Measurements from ENCODE around the gene XPR1.

XPR1 gene

GRCh38 chr1:180912801-180913565 is 281.2 kb downstream of the XPR1 start, which contains the start of gene KIAA1614:
Gene KIAA1614 (plus strand): TSS chr1:180912897. CDS start chr1:180913244, 347 bp downstream.
- no peak for DNase-seq (ENCODE audit: insufficient read length, low spot score)
- no peak for TF ChIP-seq CTCF (IDR thresholded peaks at IDR 0.05; ENCODE audit: insufficient read depth, missing control alignments)
- no peak for FAIRE-seq

GRCh38 chr1:180915426-180915965 is 283.7 kb downstream of the XPR1 start:
- DNase-seq (ENCODE audit: insufficient read length, low spot score) (no peak), FAIRE-seq (no peak)
- TF ChIP-seq CTCF (IDR thresholded peaks at IDR 0.05; ENCODE audit: insufficient read depth, missing control alignments) = no peak

DNA sequence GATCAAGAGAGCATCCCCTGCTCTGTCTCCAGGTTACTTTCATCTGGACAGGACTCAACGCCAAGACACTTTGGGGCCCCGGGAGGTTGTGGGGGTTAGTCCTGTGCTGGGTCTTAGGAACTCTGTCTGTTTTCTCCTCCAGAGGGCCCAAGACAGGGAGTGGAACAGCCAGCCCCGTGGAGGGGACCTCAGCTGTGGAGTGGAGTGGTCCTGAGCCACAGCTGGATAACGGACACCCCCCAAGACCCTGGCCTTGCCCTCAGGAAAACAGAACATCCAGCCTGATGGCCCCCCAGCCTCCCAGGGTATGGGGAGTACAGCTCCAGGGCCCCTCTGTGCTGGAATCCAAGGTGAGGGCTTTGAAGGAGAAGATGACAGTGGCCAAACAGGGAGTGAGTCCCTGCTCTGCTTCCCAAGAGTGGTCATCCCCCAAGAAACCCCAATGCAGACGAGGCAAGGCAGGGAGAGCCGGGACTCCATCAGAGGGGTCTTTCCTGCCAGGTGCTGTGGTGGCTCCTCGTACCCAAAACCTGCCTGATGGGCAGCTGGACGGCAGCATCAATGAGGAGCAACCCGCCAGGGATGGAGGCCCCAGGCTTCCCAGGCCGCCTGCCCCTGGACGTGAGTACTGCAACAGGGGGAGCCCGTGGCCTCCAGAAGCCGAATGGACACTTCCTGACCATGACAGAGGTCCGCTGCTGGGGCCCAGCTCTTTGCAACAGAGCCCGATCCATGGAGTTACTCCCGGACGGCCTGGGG is 284.4 kb downstream of the XPR1 start:
- no peak for TF ChIP-seq CTCF (IDR thresholded peaks at IDR 0.05; ENCODE audit: insufficient read depth, missing control alignments)
- DNase-seq (ENCODE audit: insufficient read length, low spot score) (no peak), FAIRE-seq (no peak)

DNA sequence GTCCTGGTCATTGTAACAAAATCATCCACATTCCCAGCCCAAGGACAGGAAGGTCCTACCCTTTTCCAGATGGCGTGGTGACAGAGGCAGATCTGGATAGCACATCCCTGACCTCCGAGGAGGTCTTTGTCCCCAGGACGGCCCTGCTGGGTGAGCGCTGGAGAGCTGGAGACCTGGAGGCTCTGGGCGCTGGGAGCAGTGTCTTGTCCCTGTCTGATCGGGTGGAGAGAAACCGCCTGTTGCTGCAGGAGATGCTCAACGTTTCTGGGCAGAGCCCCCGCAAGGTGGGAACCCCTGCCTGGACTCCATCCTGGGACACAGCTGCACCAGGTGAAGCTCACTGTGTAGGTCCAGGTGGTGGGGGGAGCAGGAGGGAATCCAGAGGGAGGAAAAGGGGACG is 284.9 kb downstream of the XPR1 start:
- FAIRE-seq = no peak
- no peak for DNase-seq (ENCODE audit: insufficient read length, low spot score)
- TF ChIP-seq CTCF (IDR thresholded peaks at IDR 0.05; ENCODE audit: insufficient read depth, missing control alignments) = no peak

DNA sequence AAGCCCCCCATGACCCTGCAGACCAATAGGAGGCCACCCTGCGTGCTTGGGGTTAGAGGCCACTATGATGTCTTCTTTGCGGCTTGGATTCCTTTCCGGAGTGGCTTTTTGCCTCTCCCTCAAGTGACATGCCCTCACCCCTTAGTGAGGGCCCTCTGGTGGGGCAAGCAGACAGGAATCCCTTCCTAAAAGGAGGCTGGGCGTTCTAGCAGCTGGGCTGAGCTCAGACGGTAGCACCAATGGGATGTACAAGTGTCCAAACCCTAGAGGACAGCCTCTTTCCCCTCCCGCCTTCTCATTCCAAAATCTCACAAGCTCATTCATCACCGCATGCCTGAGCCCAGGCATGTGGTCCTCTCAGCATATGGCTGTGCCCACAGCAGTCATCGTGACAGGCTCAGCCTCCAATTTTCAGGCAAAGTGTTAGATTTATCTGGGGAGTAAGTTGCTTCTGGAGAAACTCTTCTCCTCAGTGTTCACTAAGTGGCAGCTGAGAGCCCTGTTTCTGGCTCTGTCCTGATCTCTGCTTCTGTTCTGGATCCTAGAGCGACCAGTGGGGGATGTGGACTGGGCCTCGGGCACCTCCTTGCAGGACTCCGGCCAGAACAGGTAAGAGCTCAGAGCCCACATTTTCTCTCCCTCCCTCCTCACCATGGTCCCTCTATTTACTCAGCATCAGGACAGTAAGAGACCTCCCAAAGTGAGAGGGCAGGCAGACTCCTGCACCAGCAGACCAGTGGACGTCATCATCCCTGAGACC is 285.7 kb downstream of the XPR1 start:
- DNase-seq (ENCODE audit: insufficient read length, low spot score) (no peak), FAIRE-seq (no peak)
- TF ChIP-seq CTCF (IDR thresholded peaks at IDR 0.05; ENCODE audit: insufficient read depth, missing control alignments) = no peak

DNA sequence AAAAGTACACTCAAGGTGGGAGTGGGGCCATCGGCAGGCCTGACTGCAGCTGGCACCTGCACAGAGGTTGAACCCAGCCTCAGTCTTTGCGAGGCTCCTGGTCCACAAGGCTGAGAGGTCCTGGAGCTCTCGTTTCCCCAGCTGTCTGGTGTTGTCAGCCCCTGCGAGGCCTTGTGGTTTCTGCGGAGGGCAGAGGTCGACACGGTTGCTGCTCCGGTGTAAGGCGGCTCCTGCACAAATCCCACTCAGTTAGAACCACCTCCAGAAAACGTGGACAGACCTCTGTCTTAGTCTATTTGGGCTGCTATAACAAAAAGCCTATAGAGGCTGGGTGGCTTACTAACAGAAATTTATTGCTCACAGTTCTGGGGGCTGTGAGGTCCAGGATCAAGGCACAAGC is 286.7 kb downstream of the XPR1 start:
- DNase-seq (ENCODE audit: insufficient read length, low spot score) (no peak), FAIRE-seq (no peak)
- no peak for TF ChIP-seq CTCF (IDR thresholded peaks at IDR 0.05; ENCODE audit: insufficient read depth, missing control alignments)

Data from D721Med (cell line).